ENCODE data around the gene CCDC149. TPM values are rescaled to one million over a fixed set of nuclear protein-coding genes. Genes with fewer than 3 reads are reported as not detected.

Gene CCDC149
- total and polyA plus RNA-seq, 8 donors = 18.8 to 26.1 (median 22.0) TPM

DNA sequence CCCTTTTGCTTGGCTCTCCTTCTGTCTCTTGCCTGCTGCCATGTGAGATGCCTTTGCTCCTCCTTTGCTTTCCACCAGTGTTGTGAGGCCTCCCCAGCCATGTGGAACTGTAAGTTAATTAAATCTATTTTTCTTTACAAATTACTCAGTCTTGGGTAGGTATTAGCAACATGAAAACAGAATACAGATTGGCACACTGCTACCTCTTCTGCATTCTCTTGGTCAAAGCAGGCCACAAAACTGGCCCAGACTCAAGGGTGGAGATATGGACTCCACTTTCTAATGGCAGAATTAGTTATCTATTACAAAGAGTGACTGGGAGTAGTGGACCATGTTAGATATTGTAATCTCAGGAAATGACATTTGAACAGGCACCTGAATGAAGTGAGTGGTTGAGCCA, 21.5 kb upstream of the CCDC149 start:
- H3K27me3 ChIP-seq = no peaks in the 10 kb centered on the region
- no peak overlapping the region for H3K27ac ChIP-seq
- H3K4me1 ChIP-seq = peaks cover 0 to under 1% of the 10 kb centered on the region in 2 donors
- DNase-seq = no peak
- H3K36me3 ChIP-seq = no peaks in the 10 kb centered on the region
- intact Hi-C loops (cut with DNase I) = no loop called here
- ATAC-seq = no peak
- no peak overlapping the region for H3K4me3 ChIP-seq
- peaks cover 4 to 29% of the 10 kb centered on the region in 2 donors for H3K9me3 ChIP-seq
- TF ChIP-seq, protein P1, sequence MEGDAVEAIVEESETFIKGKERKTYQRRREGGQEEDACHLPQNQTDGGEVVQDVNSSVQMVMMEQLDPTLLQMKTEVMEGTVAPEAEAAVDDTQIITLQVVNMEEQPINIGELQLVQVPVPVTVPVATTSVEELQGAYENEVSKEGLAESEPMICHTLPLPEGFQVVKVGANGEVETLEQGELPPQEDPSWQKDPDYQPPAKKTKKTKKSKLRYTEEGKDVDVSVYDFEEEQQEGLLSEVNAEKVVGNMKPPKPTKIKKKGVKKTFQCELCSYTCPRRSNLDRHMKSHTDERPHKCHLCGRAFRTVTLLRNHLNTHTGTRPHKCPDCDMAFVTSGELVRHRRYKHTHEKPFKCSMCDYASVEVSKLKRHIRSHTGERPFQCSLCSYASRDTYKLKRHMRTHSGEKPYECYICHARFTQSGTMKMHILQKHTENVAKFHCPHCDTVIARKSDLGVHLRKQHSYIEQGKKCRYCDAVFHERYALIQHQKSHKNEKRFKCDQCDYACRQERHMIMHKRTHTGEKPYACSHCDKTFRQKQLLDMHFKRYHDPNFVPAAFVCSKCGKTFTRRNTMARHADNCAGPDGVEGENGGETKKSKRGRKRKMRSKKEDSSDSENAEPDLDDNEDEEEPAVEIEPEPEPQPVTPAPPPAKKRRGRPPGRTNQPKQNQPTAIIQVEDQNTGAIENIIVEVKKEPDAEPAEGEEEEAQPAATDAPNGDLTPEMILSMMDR (IDR thresholded peaks at IDR 0.05) = no peak

- Histone ChIP-seq H3K36me3 (no peaks in the 10 kb centered on the region), H3K27ac (no peak overlapping the region), H3K9me3 (peaks cover 4 to 29% of the 10 kb centered on the region in 2 donors), H3K4me1 (peaks cover 0 to 6% of the 10 kb centered on the region in 2 donors), H3K4me3 (no peak overlapping the region), H3K27me3 (no peaks in the 10 kb centered on the region)
- intact Hi-C loops (cut with DNase I) = no loop called here
- TF ChIP-seq, protein P1 (IDR thresholded peaks at IDR 0.05) = no peak
- ATAC-seq (no peak), DNase-seq (no peak)
These were observed 20.9 kb upstream of the CCDC149 start for GRCh38 chr4:24933684-24934275.

GRCh38 chr4:24932515-24933225, 19.8 kb upstream of the CCDC149 start:
- peaks cover 4 to 20% of the 10 kb centered on the region in 2 donors for H3K9me3 ChIP-seq
- intact Hi-C loops (cut with DNase I) = no loop called here
- TF ChIP-seq, protein P1 (IDR thresholded peaks at IDR 0.05) = no peak
- DNase-seq = no peak
- no peak overlapping the region for H3K4me3 ChIP-seq
- H3K36me3 ChIP-seq = no peaks in the 10 kb centered on the region
- ATAC-seq = no peak
- H3K4me1 ChIP-seq = peaks cover 0 to 9% of the 10 kb centered on the region in 2 donors
- H3K27ac ChIP-seq = no peak overlapping the region
- H3K27me3 ChIP-seq = no peaks in the 10 kb centered on the region

DNA sequence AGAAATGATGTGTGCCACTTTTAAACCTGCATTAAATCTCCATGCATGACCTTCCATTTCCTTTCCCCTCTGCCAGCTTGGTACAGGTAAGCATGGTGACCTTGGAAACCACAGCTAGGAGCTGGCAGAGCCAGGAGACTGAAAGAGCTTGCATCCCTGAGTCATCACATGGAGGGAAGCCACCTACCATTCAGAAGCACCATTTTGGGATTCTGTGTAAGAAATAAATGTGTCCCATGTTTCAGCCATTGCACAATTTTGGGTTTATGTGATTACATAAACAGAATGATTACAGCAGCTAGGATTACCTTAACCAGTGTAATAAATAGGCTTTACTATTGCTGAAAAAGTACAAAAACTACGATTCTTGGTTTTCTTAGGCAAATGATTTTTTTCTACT, 17.3 kb upstream of the CCDC149 start:
- Histone ChIP-seq H3K27ac (no peak overlapping the region), H3K9me3 (peaks cover 4 to 18% of the 10 kb centered on the region in 2 donors), H3K4me3 (no peak overlapping the region), H3K36me3 (no peaks in the 10 kb centered on the region), H3K4me1 (peaks cover 0 to 9% of the 10 kb centered on the region in 2 donors), H3K27me3 (no peaks in the 10 kb centered on the region)
- DNase-seq (no peak), ATAC-seq (no peak)
- intact Hi-C loops (cut with DNase I) = no loop called here
- TF ChIP-seq, protein P1 (IDR thresholded peaks at IDR 0.05) = no peak

DNA sequence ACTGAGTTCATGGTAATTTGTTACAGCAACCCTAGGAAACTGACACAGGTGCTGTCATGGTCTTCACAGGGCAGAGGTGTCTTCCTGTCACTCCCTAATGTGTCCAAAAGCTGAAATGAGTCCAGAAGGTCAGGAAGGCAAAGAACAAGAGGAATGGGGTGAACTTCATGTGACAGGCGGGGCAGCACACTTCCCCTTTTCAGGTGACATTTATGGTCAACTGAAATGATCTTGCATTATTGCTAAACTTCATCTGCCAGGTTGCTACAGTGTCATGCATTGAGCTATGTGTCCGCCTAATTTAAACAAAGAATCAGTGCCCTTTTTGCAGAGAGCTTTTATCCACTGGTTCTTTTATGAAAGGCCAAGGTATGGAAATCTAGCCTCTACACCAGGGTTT, 15.9 kb upstream of the CCDC149 start:
- Histone ChIP-seq H3K9me3 (peaks cover under 1 to 7% of the 10 kb centered on the region in 2 donors), H3K27ac (peak overlapping the region in 1 of 2 donors; percentile 30), H3K4me1 (peaks cover 0 to 9% of the 10 kb centered on the region in 2 donors), H3K36me3 (no peaks in the 10 kb centered on the region), H3K27me3 (no peaks in the 10 kb centered on the region), H3K4me3 (no peak overlapping the region)
- TF ChIP-seq, protein P1 (IDR thresholded peaks at IDR 0.05) = no peak
- no peak for ATAC-seq
- intact Hi-C loops (cut with DNase I) = no loop called here
- DNase-seq = no peak

All from left lung (tissue), 10 donors.